Muscle of arm (tissue), 12 donors: ENCODE data around the gene TIMELESS. TPM values are rescaled to one million over a fixed set of nuclear protein-coding genes. Genes with fewer than 3 reads are reported as not detected.

Source experiments
- polyA plus RNA-seq, 12 donors: library from polyadenylated mRNA; unstranded; fragments of 120-200 nt; gene quantifications; one replicate each; pipeline ENCODE4 v1.2.1, GENCODE V29; 2013; ENCODE audit not compliant: insufficient read length in 12 of 12

Gene TIMELESS
- polyA plus RNA-seq, 12 donors = 9.8 to 23.6 (median 16.1) TPM; not detected in 1

Other genes with a start within 250 kb of the TIMELESS start
- gene RNF41, start 227.5 kb downstream of the TIMELESS start, polyA plus RNA-seq = 10 to 100 TPM in 11 of 12 donors, not detected in 1; 35.3 to 47.1 (median 41.8) TPM
- gene NABP2, start 225.1 kb downstream of the TIMELESS start, polyA plus RNA-seq = 10 to 100 TPM in 11 of 12 donors, not detected in 1; 14.7 to 36.7 (median 17.3) TPM
- gene SLC39A5, start 219.4 kb downstream of the TIMELESS start, polyA plus RNA-seq = 10 to 100 TPM in 1 of 12 donors, 1 to 10 TPM in 2, under 1 TPM in 7, not detected in 2; 0.13 to 85.4 (median 0.59) TPM
- 10 to 100 TPM in 11 of 12 donors, not detected in 1; 12.6 to 25.2 (median 17.7) TPM for gene ANKRD52, start 191.0 kb downstream of the TIMELESS start, polyA plus RNA-seq
- 10 to 100 TPM in 11 of 12 donors, not detected in 1; 13.5 to 32.5 (median 17.4) TPM for gene COQ10A, start 182.5 kb downstream of the TIMELESS start, polyA plus RNA-seq
- gene CS, start 149.1 kb downstream of the TIMELESS start, polyA plus RNA-seq = 100 to 1,000 TPM; 136 to 255 (median 226) TPM
- 10 to 100 TPM in 11 of 12 donors, not detected in 1; 36.5 to 90.7 (median 57.4) TPM for gene CNPY2, start 133.4 kb downstream of the TIMELESS start, polyA plus RNA-seq
- gene PAN2, start 115.4 kb downstream of the TIMELESS start, polyA plus RNA-seq = 10 to 100 TPM in 11 of 12 donors, not detected in 1; 30.5 to 85.6 (median 47.9) TPM
- 1 to 10 TPM in 1 of 12 donors, under 1 TPM in 7, not detected in 4; 0.26 to 2.2 (median 0.58) TPM for gene IL23A, start 110.5 kb downstream of the TIMELESS start, polyA plus RNA-seq
- 100 to 1,000 TPM in 2 of 12 donors, 10 to 100 TPM in 9, not detected in 1; 33.4 to 116 (median 56.4) TPM for gene STAT2, start 89.3 kb downstream of the TIMELESS start, polyA plus RNA-seq
- under 1 TPM in 3 of 12 donors, not detected in 9; 0.07 to 0.12 (median 0.11) TPM for gene APOF, start 86.6 kb downstream of the TIMELESS start, polyA plus RNA-seq
- gene MIP, start 5.2 kb upstream of the TIMELESS start, polyA plus RNA-seq = under 1 TPM in 4 of 12 donors, not detected in 8; 0.19 to 0.34 (median 0.23) TPM
- 1 to 10 TPM in 11 of 12 donors, not detected in 1; 1.4 to 3.4 (median 2.3) TPM for gene SPRYD4, start 19.2 kb upstream of the TIMELESS start, polyA plus RNA-seq
- gene GLS2, start 38.7 kb upstream of the TIMELESS start, polyA plus RNA-seq = 1 to 10 TPM in 1 of 12 donors, under 1 TPM in 6, not detected in 5; 0.15 to 1.2 (median 0.50) TPM
- gene RBMS2, start 72.4 kb upstream of the TIMELESS start, polyA plus RNA-seq = 10 to 100 TPM in 11 of 12 donors, not detected in 1; 13.3 to 71.1 (median 26.4) TPM
- 100 to 1,000 TPM in 3 of 12 donors, 10 to 100 TPM in 9; 31.6 to 842 (median 46.7) TPM for gene BAZ2A, start 180.9 kb upstream of the TIMELESS start, polyA plus RNA-seq
- 100 to 1,000 TPM in 11 of 12 donors, not detected in 1; 327 to 788 (median 683) TPM for gene ATP5F1B, start 196.6 kb upstream of the TIMELESS start, polyA plus RNA-seq
- gene PTGES3, start 238.9 kb upstream of the TIMELESS start, polyA plus RNA-seq = 100 to 1,000 TPM in 11 of 12 donors, not detected in 1; 189 to 255 (median 216) TPM